Measurements from ENCODE around the gene TMEM88.

- TF ChIP-seq CTCF (IDR thresholded peaks at IDR 0.05) (no peak), EZH2 (IDR thresholded peaks at IDR 0.05; ENCODE audit: borderline replicate concordance, insufficient read depth, low read depth, low read length, poor library complexity, severe bottlenecking) (no peak)
Measured at GRCh38 chr17:7816926-7817642, 37.8 kb upstream of the TMEM88 start.
